Smooth muscle cell (in vitro differentiated cells): ENCODE measurements around the gene SOAT1. TPM values are rescaled to one million over a fixed set of nuclear protein-coding genes. Genes with fewer than 3 reads are reported as not detected.
A peak's percentile ranks its signal among the peaks of the same experiment; 100 is the strongest.
"Not testable (repeated sequence)": the region's sequence is repeated elsewhere in the genome, so short reads cannot be mapped to it uniquely, and the experiment has no call there.

Experiments used
- DNase-seq: peaks from one replicate; lab custom pipeline; 2025; ENCODE audit not compliant: unreplicated experiment; lab: John Stamatoyannopoulos, UW
- H2AFZ ChIP-seq: fragments of 200-600 bp; sonication (generic); 2 replicates; pipeline ENCODE4 v1.6.0; 2016; ENCODE audit warnings: antibody characterized with exemption, low read depth, mild to moderate bottlenecking
- H3F3A ChIP-seq: fragments of 200-600 bp; sonication (generic); 2 replicates; pipeline ENCODE4 v1.6.0; 2017; ENCODE audit warnings: antibody characterized with exemption, low read depth
- H3K27ac ChIP-seq: fragments of 200-600 bp; sonication (generic); 2 replicates; pipeline ENCODE4 v1.5.1; 2016; ENCODE audit warnings: low read depth, mild to moderate bottlenecking
- H3K27me3 ChIP-seq: fragments of 200-600 bp; sonication (generic); 2 replicates; pipeline ENCODE4 v1.6.1; 2016; ENCODE audit warnings: low read depth, mild to moderate bottlenecking
- H3K36me3 ChIP-seq: fragments of 200-600 bp; sonication (generic); 2 replicates; pipeline ENCODE4 v1.5.1; 2016; ENCODE audit warnings: low read depth
- H3K4me1 ChIP-seq: fragments of 200-600 bp; sonication (generic); 2 replicates; pipeline ENCODE4 v1.5.1; 2016; ENCODE audit warnings: low read depth
- H3K4me2 ChIP-seq: fragments of 200-600 bp; sonication (generic); 2 replicates; pipeline ENCODE4 v1.6.0; 2016; ENCODE audit warnings: mild to moderate bottlenecking
- H3K4me3 ChIP-seq: fragments of 200-600 bp; sonication (generic); 2 replicates; pipeline ENCODE4 v1.5.1; 2016; ENCODE audit warnings: mild to moderate bottlenecking
- H3K79me2 ChIP-seq: fragments of 200-600 bp; sonication (generic); 2 replicates; pipeline ENCODE4 v1.6.0; 2016; ENCODE audit warnings: low read depth, mild to moderate bottlenecking
- H3K9ac ChIP-seq: fragments of 200-600 bp; sonication (generic); 2 replicates; pipeline ENCODE4 v1.6.0; 2016; ENCODE audit warnings: low read depth
- H3K9me3 ChIP-seq: fragments of 200-600 bp; sonication (generic); replicated peaks from 2 replicates; pipeline ENCODE4 v1.5.1; 2016; ENCODE audit warnings: low read depth
- H4K20me1 ChIP-seq: fragments of 200-600 bp; sonication (generic); 2 replicates; pipeline ENCODE4 v1.6.0; 2016; ENCODE audit warnings: low read depth
- CTCF ChIP-seq: fragments of 200-600 bp; sonication (generic); IDR thresholded peaks from 2 replicates; pipeline ENCODE4 v1.5.1; 2017; ENCODE audit warnings: borderline replicate concordance, mild to moderate bottlenecking, antibody characterized with exemption; ENCODE audit not compliant: insufficient read depth, poor library complexity, severe bottlenecking
- WGBS: methylation state at CpG from one replicate; pipeline ENCODE4 v1.1.7; 2016; ENCODE audit warnings: low lambda C conversion rate; 5-methylcytosine and 5-hydroxymethylcytosine counted together
- polyA plus RNA-seq: library from polyadenylated mRNA; unstranded; fragments of >200 nt; fragmentation: Nextera tagmentation; extraction: Ambion mirVana; gene quantifications from 2 replicates; pipeline ENCODE4 v1.2.1, GENCODE V29; 2016
- total RNA-seq: library from RNA; depleted of rRNA; stranded (reverse); fragments of >200 nt; gene quantifications from 2 replicates; pipeline ENCODE4 v1.2.3, GENCODE V29; 2014

Gene SOAT1
- 15.4 and 21.3 TPM in 2 replicates for total RNA-seq
- 19.6 and 20.2 TPM in 2 replicates for polyA plus RNA-seq

GRCh38 chr1:179293340-179294327 lies at the start of gene SOAT1:
Gene SOAT1 (plus strand): TSS chr1:179293797. CDS start chr1:179302685, 8,888 bp downstream.
- Histone ChIP-seq H3K27me3 (no peaks in the 10 kb centered on the region), H3K27ac (peak within 1 kb of the TSS; percentile 88), H4K20me1 (peaks cover 15% of the 10 kb centered on the region), H3K4me2 (peak within 1 kb of the TSS; percentile 96), H3F3A (peaks cover 3% of the 10 kb centered on the region), H2AFZ (peak within 1 kb of the TSS; percentile 96), H3K4me3 (peak within 1 kb of the TSS; percentile 83), H3K9me3 (no peaks in the 10 kb centered on the region), H3K79me2 (peaks cover 21% of the 10 kb centered on the region), H3K36me3 (no peaks in the 10 kb centered on the region), H3K9ac (peak within 1 kb of the TSS; percentile 80), H3K4me1 (peaks cover 19% of the 10 kb centered on the region)
- peak; percentile 86 for DNase-seq
- TF ChIP-seq CTCF, result no peak
- 1% methylated on average over 63 of the region's 71 CpGs for WGBS

- H3K4me1 ChIP-seq, H3K27me3 ChIP-seq, H3K27ac ChIP-seq, H3K9me3 ChIP-seq, DNase-seq, H3K9ac ChIP-seq, H3K36me3 ChIP-seq, H3K4me3 ChIP-seq, H3K4me2 ChIP-seq, H4K20me1 ChIP-seq, H2AFZ ChIP-seq, H3K79me2 ChIP-seq, H3F3A ChIP-seq: not testable (repeated sequence)
- 93% methylated on average over 2 of the region's 2 CpGs for WGBS
Observed at GRCh38 chr1:179245426-179245825, 48.2 kb upstream of the SOAT1 start.

DNA sequence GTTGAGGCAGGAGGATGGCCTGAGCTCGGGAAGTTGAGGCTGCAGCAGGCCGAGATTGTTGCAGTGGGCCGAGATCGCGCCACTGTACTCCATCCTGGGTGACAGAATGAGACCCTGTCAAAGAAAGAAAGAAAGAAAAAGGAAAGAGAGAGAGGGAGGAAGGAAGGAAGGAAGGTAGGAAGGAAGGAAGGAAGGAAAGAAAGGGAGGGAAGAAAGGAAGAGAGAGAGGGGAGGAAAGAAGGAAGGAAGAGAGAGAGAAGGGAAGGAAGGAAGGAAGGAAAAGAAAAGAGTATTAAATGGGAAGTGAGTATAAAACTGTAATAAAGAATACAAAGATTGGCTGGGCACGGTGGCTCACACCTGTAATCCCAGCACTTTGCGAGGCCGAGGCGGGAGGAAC lies 45.7 kb upstream of the SOAT1 start:
- TF ChIP-seq CTCF, result no peak
- H3K4me3 ChIP-seq, result no peak overlapping the region
- DNase-seq, result no peak
- H3K36me3 ChIP-seq, result no peaks in the 10 kb centered on the region
- no peak overlapping the region for H3K4me2 ChIP-seq
- no peaks in the 10 kb centered on the region for H3F3A ChIP-seq
- H3K4me1 ChIP-seq, result no peaks in the 10 kb centered on the region
- H3K27ac ChIP-seq, result no peak overlapping the region
- H3K27me3 ChIP-seq, result no peaks in the 10 kb centered on the region
- no peak overlapping the region for H2AFZ ChIP-seq
- no peak overlapping the region for H3K9ac ChIP-seq
- no peaks in the 10 kb centered on the region for H4K20me1 ChIP-seq
- no peaks in the 10 kb centered on the region for H3K9me3 ChIP-seq
- no peaks in the 10 kb centered on the region for H3K79me2 ChIP-seq
- WGBS, result 89% methylated on average over 9 of the region's 9 CpGs

DNA sequence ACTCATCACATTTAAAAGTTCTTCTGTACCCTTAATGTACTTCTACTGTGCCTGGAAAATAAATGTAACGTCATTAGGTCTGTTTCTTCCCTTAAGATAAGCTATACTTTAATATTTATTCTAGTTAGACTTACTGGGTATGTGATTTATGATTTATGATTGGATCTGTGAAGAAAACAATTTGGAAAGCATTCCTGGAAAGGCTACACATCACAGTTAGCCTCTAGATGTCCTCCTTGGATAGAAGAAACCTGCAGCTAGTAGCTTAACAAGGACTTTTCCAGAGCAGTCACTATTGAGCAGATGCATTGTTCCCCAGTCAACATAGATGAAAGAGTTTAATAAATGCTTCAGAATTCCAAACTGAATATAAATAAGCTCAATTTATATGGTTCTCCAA lies 41.9 kb upstream of the SOAT1 start:
- DNase-seq, result no peak
- Histone ChIP-seq H4K20me1 (no peaks in the 10 kb centered on the region), H3F3A (no peaks in the 10 kb centered on the region), H3K4me3 (no peak overlapping the region), H3K9me3 (no peaks in the 10 kb centered on the region), H3K27ac (no peak overlapping the region), H3K9ac (no peak overlapping the region), H2AFZ (no peak overlapping the region), H3K27me3 (no peaks in the 10 kb centered on the region), H3K4me2 (no peak overlapping the region), H3K4me1 (no peaks in the 10 kb centered on the region), H3K79me2 (no peaks in the 10 kb centered on the region), H3K36me3 (no peaks in the 10 kb centered on the region)
- peak; percentile 38 for TF ChIP-seq CTCF
- 32% methylated on average over 1 of the region's 1 CpG for WGBS
